AG10803 (cell line): ENCODE results near the gene CDH12.

Source experiments
- DNase-seq: peaks from one replicate; pipeline ENCODE4 v3.0.0; 2010; ENCODE audit warnings: low read depth
- H3K4me3 ChIP-seq: 2 replicates; pipeline ENCODE4 v1.5.1; 2011; ENCODE audit warnings: mild to moderate bottlenecking, low read length, control low read depth
- CTCF ChIP-seq: conservative IDR thresholded peaks from 2 replicates; pipeline ENCODE4 v1.5.1; 2011; ENCODE audit warnings: mild to moderate bottlenecking, low read length, control low read depth, inconsistent platforms

Gene CDH12

GRCh38 chr5:22560147-22560546 lies 293.0 kb downstream of the CDH12 start:
- no peak overlapping the region for H3K4me3 ChIP-seq
- DNase-seq, result peak; percentile 54
- TF ChIP-seq CTCF, result no peak

GRCh38 chr5:22557251-22557650 lies 295.9 kb downstream of the CDH12 start:
- TF ChIP-seq CTCF, result no peak
- no peak overlapping the region for H3K4me3 ChIP-seq
- DNase-seq, result no peak

- no peak overlapping the region for H3K4me3 ChIP-seq
- no peak for DNase-seq
- TF ChIP-seq CTCF, result no peak
These were observed 298.7 kb downstream of the CDH12 start for GRCh38 chr5:22554475-22554874.

- DNase-seq, result no peak
- no peak overlapping the region for H3K4me3 ChIP-seq
- TF ChIP-seq CTCF, result no peak
These were observed 303.1 kb downstream of the CDH12 start for GRCh38 chr5:22549876-22550671.

GRCh38 chr5:22542340-22542739 lies 310.8 kb downstream of the CDH12 start:
- DNase-seq, result no peak
- no peak overlapping the region for H3K4me3 ChIP-seq
- TF ChIP-seq CTCF, result no peak

- DNase-seq, result no peak
- TF ChIP-seq CTCF, result no peak
- no peak overlapping the region for H3K4me3 ChIP-seq
These were observed 312.1 kb downstream of the CDH12 start for GRCh38 chr5:22541037-22541436.

- H3K4me3 ChIP-seq, result no peak overlapping the region
- DNase-seq, result no peak
- no peak for TF ChIP-seq CTCF
These were observed 313.4 kb downstream of the CDH12 start for GRCh38 chr5:22539762-22540161.
